Common myeloid progenitor, CD34-positive (primary cell): ENCODE measurements around the gene PPP6R1.

Experiments
- CTCF ChIA-PET: fragments of 350-600 bp; sonication (Branson Sonifier 250); formaldehyde crosslinking; loops from one replicate; lab custom pipeline; 2021; ENCODE audit warnings: antibody characterized with exemption; lab: Charles Lee
- POLR2A ChIA-PET: fragments of 350-600 bp; sonication (Branson Sonifier 250); formaldehyde crosslinking; loops from one replicate; lab custom pipeline; 2021; ENCODE audit warnings: antibody characterized with exemption; lab: Charles Lee
- DNase-seq, 3 donors: peaks; one replicate each; pipeline versions ENCODE4 v3.0.0 to v3.0.0-alpha.2; 2013
- H3K27ac ChIP-seq, 2 experiments: 1 replicate in 1 of 2; 2 replicates in 1 of 2; pipeline ENCODE4 v1.7.0; 2013; ENCODE audit warnings: inconsistent platforms in 2 of 2, low read length in 2 of 2, mild to moderate bottlenecking in 2 of 2, low read depth in 1 of 2, moderate library complexity in 1 of 2; ENCODE audit not compliant: severe bottlenecking in 2 of 2, insufficient read depth in 1 of 2, poor library complexity in 1 of 2
- H3K27me3 ChIP-seq, 5 experiments: replicated peaks in 2 of 5; 1 replicate in 3 of 5; 2 replicates in 2 of 5; pipeline versions ENCODE4 v1.6.1 to v1.7.0; 2013; ENCODE audit warnings: low read length in 4 of 5, mild to moderate bottlenecking in 2 of 5, moderate library complexity in 2 of 5, inconsistent platforms in 1 of 5; ENCODE audit not compliant: insufficient read depth in 5 of 5, control insufficient read depth in 4 of 5
- H3K36me3 ChIP-seq, 4 experiments: 1 replicate in 2 of 4; 2 replicates in 2 of 4; pipeline versions ENCODE4 v1.6.1 to v1.7.0; 2013; ENCODE audit warnings: low read length in 3 of 4, control low read depth in 1 of 4, mild to moderate bottlenecking in 1 of 4; ENCODE audit not compliant: control insufficient read depth in 4 of 4, insufficient read depth in 4 of 4
- H3K4me1 ChIP-seq, 4 experiments: 1 replicate in 3 of 4; 2 replicates in 1 of 4; pipeline versions ENCODE4 v1.6.1 to v1.7.1; 2013; ENCODE audit warnings: low read length in 3 of 4, mild to moderate bottlenecking in 3 of 4, control low read depth in 1 of 4, inconsistent platforms in 1 of 4, moderate library complexity in 1 of 4; ENCODE audit not compliant: control insufficient read depth in 4 of 4, insufficient read depth in 4 of 4; ENCODE audit errors: control extremely low read depth in 1 of 4
- H3K4me3 ChIP-seq, 7 experiments: 1 replicate in 4 of 7; 2 replicates in 3 of 7; pipeline versions ENCODE4 v1.5.1 to v1.7.0; 2013; ENCODE audit warnings: mild to moderate bottlenecking in 7 of 7, low read length in 6 of 7, moderate library complexity in 6 of 7, inconsistent platforms in 2 of 7, low read depth in 2 of 7, control low read depth in 1 of 7; ENCODE audit not compliant: insufficient read depth in 4 of 7, control insufficient read depth in 1 of 7; ENCODE audit errors: extremely low read depth in 1 of 7
- H3K9me3 ChIP-seq, 5 experiments: 1 replicate in 4 of 5; 2 replicates in 1 of 5; pipeline versions ENCODE4 v1.6.1 to v1.7.1; 2013; ENCODE audit warnings: low read length in 4 of 5, mild to moderate bottlenecking in 2 of 5, inconsistent platforms in 1 of 5, low read depth in 1 of 5, moderate library complexity in 1 of 5; ENCODE audit not compliant: control insufficient read depth in 4 of 5, insufficient read depth in 2 of 5; ENCODE audit errors: control extremely low read depth in 1 of 5
- WGBS: methylation state at CpG from one replicate; pipeline ENCODE4 v1.1.5; 2013; ENCODE audit not compliant: insufficient coverage; 5-methylcytosine and 5-hydroxymethylcytosine counted together

PPP6R1 gene

GRCh38 chr19:55186080-55186479 lies 72.7 kb downstream of the PPP6R1 start:
- 99% methylated on average over 10 of the region's 12 CpGs for WGBS
- Histone ChIP-seq H3K4me1 (peaks cover 0 to 16% (median 8%) of the 10 kb centered on the region in 4 experiments), H3K36me3 (no peaks in the 10 kb centered on the region), H3K27ac (no peak overlapping the region), H3K27me3 (peaks cover 0 to 13% (median 5%) of the 10 kb centered on the region in 5 experiments), H3K4me3 (no peak overlapping the region), H3K9me3 (no peaks in the 10 kb centered on the region)
- ChIA-PET POLR2A (no interaction called here), CTCF (interaction anchor here (1.0 kb wide), 1 partner anchor 32 kb away, joined by 3 read pairs; no protein-coding TSS in a partner anchor)
- no peak for DNase-seq

GRCh38 chr19:55181740-55182139 lies 77.1 kb downstream of the PPP6R1 start:
- peaks cover 4 to 39% (median 15%) of the 10 kb centered on the region in 5 experiments for H3K27me3 ChIP-seq
- no peak overlapping the region for H3K4me3 ChIP-seq
- H3K27ac ChIP-seq = no peak overlapping the region
- H3K9me3 ChIP-seq = no peaks in the 10 kb centered on the region
- ChIA-PET POLR2A (no interaction called here), CTCF (interaction anchor here (1.9 kb wide), 1 partner anchor 22 kb away, joined by 5 read pairs; no protein-coding TSS in a partner anchor)
- peaks cover 0 to 25% (median 17%) of the 10 kb centered on the region in 4 experiments for H3K4me1 ChIP-seq
- no peak for DNase-seq
- no peaks in the 10 kb centered on the region for H3K36me3 ChIP-seq
- WGBS = 70% methylated on average over 13 of the region's 20 CpGs
